T-helper 2 cell treated with Interferon-gamma antibody and Interleukin-4, amounts not matched to agents 100 ng/mL and 5 ng/mL, for 36 hours (primary cell): ENCODE measurements around the gene CLPX. TPM values are rescaled to one million over a fixed set of nuclear protein-coding genes. Genes with fewer than 3 reads are reported as not detected.
"Not testable (repeated sequence)": the region's sequence is repeated elsewhere in the genome, so short reads cannot be mapped to it uniquely, and the experiment has no call there.

Experiments used
- intact Hi-C: fragments of 100-400 bp; cut with micrococcal nuclease; formaldehyde crosslinking; loops from one replicate; pipeline ENCODE4 v1.15.1; 2023
- total RNA-seq: library from RNA; stranded (reverse); gene quantifications from 2 replicates; pipeline ENCODE4 v1.2.3, GENCODE V29; 2022

The CLPX gene
- 42.0 and 44.3 TPM in 2 replicates for total RNA-seq

DNA sequence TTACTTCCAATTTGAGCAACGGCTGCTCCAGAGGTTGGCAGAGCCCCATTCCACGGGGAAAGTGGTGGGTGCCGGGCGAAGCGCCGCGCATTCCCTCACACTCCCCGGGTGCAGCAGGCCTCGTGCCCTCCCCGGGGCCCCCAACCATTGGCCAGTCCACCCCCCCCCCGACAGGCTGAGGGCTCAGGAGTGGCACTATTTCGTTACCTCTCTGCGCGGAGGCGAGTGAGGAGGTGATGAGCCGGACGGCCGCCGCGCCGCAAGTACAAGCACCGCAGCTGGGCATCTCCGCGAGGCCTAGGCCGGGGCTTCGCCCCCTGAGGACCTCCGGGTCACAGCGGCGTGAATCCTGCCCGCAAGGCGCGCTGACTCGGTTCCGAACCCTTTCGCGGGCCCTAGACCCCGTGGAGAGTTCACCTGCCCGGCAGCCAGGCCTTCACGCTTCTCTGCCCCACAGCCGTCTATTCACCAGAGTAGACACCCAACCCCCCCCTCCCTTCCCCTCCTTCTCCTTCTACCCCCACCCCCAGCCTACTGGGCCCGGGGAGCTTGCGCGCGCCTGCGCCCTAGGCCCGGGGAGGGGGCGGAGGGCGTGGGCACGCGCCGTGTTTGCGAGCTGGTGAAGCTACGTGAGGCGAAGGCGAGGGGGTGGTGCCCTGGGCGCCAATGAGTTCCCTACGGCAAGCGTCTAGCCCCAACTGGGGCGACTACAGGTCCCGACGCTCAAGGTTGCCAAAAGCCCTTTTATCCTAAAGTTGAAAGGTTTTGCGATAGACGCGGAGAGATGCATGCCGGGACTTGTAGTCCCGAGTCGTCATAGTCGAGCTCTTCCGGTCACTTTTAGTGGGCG is at the start of gene CLPX:
CLPX (minus strand) TSS at position 475 of the 850 bp plus-strand sequence; CDS start at position 286, 189 bp downstream.
- intact Hi-C loops: loop anchor here (1.0 to 5.0 kb wide), 5 partner anchors 53 to 1088 kb away; partner anchors contain the start of genes PDCD7, RNU5B-1 and SNX1

- intact Hi-C loops: no loop called here
These were observed 48.6 kb upstream of the CLPX start for GRCh38 chr15:65233696-65234095.

GRCh38 chr15:65232520-65232919 is 47.4 kb upstream of the CLPX start:
- intact Hi-C loops: no loop called here

GRCh38 chr15:65231306-65231705 is 46.2 kb upstream of the CLPX start:
- intact Hi-C loops: no loop called here

DNA sequence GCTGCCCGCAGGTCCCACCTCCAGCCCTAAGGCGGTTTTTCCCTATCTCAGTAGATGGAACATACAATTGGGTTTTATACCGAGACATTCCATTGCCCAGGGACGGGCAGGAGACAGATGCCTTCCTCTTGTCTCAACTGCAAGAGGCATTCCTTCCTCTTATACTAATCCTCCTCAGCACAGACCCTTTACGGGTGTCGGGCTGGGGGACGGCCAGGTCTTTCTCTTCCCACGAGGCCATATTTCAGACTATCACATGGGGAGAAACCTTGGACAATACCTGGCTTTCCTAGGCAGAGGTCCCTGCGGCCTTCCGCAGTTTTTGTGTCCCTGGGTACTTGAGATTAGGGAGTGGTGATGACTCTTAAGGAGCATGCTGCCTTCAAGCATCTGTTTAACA is 41.8 kb upstream of the CLPX start:
- intact Hi-C loops: not testable (repeated sequence)

- intact Hi-C loops: no loop called here
These were observed 41.1 kb upstream of the CLPX start for GRCh38 chr15:65226221-65226620.

DNA sequence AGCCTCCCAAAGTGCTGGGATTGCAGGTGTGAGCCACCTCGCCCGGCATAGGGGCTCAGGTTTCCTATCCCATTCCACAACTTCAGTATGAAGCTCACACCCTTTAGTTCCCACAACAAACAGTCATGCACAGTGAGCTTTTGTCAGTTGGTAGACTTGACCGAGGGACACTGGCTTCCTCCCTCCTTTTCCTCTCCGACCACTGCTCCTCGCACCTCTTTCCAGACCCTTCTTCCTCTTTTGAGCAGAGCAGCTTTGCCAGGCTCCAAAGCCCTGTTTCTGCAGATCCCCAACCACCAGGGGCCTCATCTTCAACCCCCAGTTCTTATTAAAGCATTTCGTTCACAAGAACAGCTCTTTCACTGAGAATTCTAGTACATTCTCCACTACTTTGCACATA is 38.9 kb upstream of the CLPX start:
- intact Hi-C loops: no loop called here

DNA sequence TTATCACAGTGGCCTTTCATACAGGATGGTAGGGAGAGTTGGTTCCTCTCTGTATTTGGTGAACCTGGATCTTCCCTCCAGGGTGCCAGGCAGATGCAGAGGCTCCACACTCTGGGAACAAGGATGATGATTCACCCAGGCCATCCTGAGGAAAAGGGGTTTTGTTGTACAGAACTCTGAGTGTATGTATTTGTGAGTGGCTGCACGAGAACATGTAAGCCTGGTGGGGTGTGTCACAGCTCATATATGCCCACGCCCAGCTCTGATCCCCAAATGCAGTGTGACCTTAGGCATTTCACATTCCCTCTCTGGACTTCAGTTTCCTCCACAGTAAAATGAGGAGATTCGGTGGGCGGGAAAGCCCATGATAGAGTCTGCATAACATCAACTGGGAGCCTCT is 37.7 kb upstream of the CLPX start:
- intact Hi-C loops: no loop called here

DNA sequence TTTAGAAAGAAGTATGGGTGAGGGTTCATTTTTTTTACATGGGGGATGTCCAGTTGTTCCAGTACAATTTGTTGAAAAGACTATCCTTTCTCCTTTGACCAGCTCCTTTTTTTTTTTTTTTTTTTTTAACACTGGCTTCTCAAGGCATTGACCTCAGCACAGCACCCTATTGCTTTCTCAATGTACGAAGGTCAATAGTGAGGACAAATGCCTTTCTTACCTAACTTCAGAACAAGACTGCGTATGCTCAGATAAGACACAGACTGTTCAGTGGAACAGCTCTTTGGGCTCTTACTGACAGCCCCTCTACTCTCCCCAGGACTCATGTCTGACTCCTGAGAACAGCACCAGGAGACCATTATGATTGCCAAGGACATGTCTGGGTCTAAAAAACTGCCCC is 36.6 kb upstream of the CLPX start:
- intact Hi-C loops: no loop called here

GRCh38 chr15:65219137-65219536 is 34.0 kb upstream of the CLPX start:
- intact Hi-C loops: no loop called here

DNA sequence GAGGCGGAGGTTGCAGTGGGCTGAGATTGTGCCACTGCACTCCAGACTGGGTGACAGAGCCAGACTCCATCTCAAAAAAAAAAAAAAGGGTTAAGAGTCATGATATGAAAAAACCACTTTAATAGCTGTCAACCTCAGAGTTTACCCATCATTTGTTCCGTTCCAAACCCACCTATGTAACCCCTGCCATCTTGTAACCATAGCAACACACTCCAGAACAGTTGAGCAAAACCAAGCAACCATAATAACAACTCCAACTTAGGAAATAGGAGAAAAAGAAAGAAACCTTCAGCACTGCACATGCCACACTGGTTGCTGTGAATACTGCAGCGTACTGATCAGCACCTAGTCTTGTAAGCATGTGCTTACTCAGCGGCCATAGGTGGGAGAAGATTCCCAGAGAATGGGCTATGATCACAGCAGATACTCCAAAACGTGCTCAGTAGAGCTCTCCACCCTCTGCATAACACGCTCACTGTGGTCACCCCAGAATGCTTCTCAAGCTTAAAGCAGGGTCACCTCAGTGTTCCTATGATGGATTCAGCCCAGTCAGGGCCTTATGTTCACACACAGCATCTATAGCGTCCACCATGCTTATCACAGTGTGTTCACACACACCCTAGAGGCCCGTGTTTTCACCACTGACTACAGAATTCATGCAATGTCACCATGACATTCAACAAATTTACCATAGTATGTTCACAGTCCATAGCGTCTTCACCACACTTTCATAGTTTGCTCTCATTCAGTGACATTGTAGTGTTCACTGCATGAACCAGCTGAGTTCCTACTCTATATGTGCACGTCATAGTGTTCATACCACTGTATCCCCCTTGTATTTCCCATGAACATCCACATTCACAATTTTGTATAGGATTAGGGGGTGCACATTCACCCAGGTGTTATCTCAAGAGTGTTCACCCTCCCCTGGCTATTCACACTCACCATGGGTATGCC is 32.7 kb upstream of the CLPX start:
- intact Hi-C loops: no loop called here

DNA sequence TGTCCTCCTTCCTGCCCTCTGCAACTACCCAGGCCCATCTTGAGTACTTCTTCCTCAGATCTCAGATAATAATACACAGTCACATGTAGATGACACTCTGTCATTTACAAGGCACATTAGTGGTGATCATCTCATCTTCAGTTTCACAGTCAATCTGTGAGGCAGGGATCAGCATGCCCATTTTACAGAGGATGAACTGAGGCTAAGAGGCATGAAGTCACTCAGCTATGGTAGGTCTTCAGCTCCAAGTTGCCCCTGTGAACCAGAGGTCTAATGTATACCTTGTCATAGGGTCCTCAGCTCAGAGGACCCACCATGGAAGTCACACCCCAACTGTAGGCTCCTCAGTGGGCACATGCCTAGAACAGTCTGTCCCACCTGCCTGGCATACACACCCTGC is 30.4 kb upstream of the CLPX start:
- intact Hi-C loops: no loop called here

GRCh38 chr15:65214010-65214409 is 28.9 kb upstream of the CLPX start:
- intact Hi-C loops: no loop called here

DNA sequence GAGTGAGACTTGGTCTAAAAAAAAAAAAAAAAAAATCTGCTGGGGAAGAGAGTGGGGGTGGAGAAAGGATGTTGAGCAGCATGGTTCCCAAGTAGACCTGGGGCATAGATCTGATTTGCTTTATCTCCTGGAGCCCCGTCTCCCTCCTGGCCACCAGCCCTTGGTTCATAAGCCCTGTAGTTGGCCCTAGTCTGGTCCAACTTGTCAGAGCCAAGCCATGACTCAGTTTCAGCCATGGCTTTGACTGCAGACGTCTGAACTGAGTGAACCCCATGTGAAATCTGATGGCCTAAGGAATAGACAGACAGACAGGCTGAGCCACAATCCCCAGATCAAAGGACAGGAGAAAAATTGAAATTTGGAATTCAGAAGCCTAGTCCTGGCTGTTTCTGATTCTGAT is 28.1 kb upstream of the CLPX start:
- intact Hi-C loops: no loop called here

DNA sequence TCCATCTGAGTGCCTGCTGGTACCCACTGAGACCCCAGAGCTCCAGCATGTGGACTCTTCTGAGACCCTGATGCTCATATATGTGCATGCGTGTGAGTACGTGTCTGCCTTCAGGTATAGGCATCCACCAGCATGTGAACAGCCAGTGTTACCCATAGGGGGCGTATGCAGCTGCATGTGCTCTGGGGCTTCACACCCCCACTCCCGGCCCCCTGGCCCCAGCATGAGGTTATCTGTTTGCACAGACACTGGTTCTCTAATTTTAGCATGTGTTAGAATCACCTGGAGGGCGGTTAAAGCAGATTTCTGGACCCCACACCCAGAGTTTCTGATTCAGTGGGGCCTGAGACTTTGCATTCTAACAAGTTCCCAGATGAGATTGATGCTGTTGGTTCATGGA is 27.0 kb upstream of the CLPX start:
- intact Hi-C loops: no loop called here

DNA sequence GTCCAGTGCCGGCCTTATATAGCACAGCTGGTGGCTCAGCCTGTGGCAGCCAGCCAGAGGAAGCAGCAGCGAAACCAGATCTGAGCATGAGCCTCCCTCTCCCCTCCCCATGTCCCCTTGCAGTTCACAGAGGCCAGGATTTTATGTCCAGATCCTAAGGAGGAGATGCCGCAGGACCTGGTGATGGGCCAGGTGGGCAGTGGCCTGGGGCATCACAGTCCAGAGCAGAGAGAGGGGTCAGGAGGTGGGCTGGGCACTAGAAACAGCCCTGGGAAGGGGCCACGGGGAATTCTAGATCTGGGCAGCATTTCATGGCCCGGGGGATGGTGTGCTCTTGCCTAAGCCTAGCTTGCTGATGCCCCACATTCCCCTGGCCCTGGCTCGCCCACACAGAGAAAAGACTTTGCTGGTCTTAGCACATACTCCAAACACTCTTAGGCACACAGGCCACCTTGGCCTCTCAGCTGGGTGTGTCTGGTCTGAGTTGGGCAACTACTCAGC is 26.4 kb upstream of the CLPX start:
- intact Hi-C loops: no loop called here

GRCh38 chr15:65210770-65211481 is 25.8 kb upstream of the CLPX start, which contains the start of gene CILP:
Gene CILP (minus strand): TSS chr15:65211473. CDS start chr15:65209755, 1,718 bp downstream.
- intact Hi-C loops: no loop called here

- intact Hi-C loops: no loop called here
These were observed 24.8 kb upstream of the CLPX start for GRCh38 chr15:65209701-65210643.

- intact Hi-C loops: no loop called here
These were observed 23.5 kb upstream of the CLPX start for GRCh38 chr15:65208647-65209046.

- intact Hi-C loops: no loop called here
These were observed 22.2 kb upstream of the CLPX start for GRCh38 chr15:65207280-65207840.
